Raji (cell line): Measurements from ENCODE around the gene ZNF516.

Experiments used
- POLR2A ChIP-seq: IDR thresholded peaks from 2 replicates; pipeline ENCODE4 v1.6.1; 2011; ENCODE audit warnings: low read depth, low read length, control low read depth; ENCODE audit not compliant: insufficient read depth

ZNF516 gene

DNA sequence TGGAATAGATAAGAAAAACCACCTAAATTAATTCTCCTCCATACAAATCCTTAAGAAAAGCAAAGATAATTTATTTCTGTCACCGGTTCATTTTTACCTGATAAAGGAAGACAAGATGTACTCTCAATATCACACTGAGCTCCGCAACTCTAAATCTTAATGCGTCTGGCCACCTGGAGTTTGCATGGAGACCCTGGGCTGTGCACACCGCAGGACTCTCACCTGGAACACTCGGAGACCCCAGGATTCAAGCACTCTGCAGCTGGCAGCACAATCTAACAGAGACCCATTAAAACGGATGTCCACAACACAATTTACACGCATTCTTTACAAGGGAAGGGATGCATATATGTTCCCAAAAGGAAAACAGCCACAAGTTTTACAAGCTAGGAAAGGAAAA lies 72.2 kb downstream of the ZNF516 start:
- no peak for TF ChIP-seq POLR2A

DNA sequence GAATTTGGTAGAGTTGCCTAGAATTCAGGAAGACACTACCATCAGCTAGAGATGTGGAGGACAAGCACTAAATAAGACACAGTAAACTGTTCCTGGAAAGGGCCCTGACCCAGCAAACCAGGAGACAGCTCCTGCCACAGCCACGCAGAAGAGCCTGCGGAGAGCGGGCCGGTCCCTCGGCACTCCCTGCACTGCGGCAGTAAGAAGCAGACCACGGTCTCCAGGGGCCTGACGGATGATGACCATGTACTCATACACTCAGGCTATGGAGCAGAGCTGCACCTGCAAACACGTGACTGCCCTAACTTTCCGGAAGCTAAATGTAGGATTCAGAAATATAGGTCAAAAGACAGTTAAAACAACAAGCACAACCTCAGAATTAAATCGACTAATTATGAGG lies 72.9 kb downstream of the ZNF516 start:
- no peak for TF ChIP-seq POLR2A

DNA sequence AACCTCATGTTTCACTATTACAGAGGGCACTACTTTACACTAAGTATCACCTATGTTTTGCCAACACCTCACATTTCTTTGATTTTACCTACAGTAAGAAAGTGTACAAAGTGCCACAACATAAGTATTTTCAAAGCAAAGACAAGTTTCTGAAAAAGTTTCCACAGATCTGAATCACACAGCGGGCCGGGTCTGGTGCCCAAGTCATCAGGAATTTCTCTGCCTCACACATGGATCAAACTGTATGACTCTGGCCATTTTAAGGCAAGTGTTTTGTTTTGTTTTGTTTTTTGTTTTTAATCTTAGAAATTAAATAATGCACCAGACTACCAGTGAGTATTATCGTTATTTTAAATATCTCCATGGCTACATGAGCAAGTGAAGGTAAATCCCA lies 73.4 kb downstream of the ZNF516 start:
- no peak for TF ChIP-seq POLR2A

DNA sequence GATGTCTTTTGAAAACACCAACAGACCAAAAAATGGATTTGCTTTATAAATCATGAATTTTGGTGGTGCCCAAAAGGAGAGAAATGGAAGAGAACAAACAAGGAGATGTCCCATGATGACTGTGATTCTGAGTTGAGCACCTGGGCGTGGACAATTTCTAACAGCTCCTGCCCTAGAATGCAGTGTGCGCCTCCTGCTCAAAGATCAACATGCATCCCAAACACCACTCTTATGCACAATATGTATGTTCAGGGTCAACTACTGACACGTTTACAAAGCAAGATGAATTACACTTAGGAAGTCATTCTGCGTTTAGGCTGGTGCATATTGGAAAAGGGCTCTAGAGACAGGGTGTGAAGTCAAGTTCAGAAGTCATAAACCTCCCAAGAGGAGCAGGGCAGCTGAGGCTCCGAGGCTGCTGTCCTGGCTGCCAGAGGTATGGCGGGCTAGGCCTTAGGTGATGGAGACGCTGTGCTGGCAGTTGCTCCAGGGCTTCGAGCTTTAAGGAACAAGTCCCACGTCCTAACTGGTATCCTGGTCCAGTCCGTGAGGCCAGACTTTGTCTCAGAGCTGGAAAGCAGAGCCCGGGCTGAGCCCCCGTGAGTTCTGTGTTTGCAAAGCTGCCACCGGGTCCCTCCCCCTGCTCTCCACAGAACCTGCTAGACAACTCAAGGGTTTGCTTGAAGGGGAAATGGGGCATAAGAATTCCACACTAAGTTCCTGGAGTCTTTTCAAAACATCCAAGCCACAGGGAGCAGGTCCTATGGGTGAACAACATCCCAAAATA lies 74.0 kb downstream of the ZNF516 start:
- no peak for TF ChIP-seq POLR2A

DNA sequence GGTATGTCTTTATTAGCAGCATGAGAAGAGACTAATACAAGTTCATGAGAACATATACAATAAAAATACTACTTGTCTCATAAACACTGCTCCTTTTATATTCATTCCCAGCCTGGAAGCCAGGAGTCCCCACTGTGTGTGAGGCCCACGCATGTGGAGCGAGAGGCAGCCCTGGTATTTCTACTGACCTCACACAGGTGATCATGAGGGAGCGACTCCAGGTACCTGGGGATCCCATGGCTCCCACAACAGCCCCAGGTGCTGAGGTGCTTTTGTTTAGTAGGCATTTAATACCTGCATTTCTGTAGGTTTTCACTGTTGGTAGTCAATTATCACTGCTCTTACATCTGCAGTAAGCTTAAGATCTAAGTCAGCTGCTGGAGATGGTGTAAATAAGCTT lies 75.2 kb downstream of the ZNF516 start:
- no peak for TF ChIP-seq POLR2A

DNA sequence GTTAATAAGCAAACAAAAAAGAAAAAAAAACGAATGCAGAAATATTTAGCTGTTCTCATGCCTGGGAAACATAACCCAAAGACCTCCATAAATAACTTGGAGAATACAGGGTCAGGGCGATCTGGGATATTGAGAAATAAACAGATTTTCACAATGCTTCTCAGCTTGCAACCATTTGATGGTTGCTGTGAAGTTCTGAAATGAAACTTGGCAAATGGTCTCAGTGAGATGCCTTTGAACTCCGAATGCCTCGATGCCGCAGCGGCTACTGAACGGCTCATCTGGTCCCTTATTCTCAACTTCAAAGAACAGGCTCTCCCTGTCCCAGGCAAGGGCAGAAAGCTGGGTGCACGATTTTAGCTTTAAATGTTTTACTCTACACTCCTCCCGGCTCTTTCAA lies 78.1 kb downstream of the ZNF516 start:
- no peak for TF ChIP-seq POLR2A

DNA sequence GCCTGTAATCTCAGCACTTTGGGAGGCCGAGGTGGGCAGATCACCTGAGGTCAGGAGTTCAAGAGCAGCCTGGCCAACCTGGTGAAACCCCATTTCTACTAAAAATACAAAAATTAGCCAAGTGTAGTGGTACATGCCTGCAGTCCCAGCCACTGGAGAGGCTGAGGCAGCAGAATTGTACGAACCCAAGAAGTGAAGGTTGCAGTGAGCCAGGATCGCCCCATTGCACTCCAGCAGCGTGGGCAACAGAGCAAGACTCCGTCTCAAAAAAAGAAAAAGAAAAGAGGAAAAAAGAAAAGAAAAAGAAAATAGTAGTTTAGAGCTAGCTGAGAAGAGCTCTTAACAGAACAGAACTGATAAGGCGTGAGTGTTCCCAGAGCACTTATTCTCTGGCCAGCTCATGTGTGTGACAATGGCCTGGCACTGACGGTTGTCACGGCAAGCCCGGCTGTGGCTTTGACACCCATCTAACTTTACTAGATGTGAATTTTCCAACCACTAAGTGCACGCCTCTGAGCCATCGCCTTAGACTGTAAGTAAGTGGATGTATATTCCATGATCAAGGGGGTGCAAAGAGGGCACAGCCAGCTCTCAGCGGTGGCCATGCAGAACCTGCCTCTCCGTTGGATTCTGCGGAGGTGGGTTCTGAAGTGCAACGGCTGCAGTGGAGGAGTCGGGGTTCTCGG lies 80.0 kb downstream of the ZNF516 start:
- TF ChIP-seq POLR2A = no peak

DNA sequence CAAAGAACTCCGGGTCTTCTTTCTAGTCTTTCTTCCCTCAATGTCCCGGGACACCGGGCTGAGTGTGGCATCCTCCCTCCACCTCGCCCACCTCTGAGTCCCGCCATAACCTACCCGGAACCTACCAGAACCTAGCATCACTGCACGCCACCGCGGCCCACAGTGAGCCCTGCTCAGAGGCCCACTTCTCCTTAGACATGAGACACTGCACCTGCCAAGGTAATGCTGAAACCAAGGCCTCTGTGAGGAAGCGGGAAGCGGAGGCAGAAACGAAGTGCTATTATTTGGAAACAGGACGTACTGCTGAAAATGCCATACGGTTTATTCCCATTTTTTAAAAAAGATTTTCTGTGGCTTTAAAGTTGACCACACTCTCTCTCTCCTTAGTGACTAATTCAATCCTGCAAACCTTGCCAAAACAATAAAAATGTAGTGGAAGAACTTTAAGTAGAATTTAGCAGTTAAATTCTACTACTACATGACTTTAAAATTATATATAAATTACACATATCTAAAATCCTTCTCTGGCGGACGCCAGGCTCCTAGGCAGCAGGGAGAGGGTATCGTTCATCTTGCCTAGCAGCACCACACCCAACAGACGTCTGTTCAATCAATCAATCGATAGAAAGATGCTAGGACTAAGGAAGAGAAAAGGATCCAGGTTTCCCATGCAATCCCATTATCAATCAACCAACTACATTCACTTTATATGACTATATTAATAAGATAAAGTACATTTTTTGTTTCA lies 82.0 kb downstream of the ZNF516 start:
- TF ChIP-seq POLR2A = no peak

DNA sequence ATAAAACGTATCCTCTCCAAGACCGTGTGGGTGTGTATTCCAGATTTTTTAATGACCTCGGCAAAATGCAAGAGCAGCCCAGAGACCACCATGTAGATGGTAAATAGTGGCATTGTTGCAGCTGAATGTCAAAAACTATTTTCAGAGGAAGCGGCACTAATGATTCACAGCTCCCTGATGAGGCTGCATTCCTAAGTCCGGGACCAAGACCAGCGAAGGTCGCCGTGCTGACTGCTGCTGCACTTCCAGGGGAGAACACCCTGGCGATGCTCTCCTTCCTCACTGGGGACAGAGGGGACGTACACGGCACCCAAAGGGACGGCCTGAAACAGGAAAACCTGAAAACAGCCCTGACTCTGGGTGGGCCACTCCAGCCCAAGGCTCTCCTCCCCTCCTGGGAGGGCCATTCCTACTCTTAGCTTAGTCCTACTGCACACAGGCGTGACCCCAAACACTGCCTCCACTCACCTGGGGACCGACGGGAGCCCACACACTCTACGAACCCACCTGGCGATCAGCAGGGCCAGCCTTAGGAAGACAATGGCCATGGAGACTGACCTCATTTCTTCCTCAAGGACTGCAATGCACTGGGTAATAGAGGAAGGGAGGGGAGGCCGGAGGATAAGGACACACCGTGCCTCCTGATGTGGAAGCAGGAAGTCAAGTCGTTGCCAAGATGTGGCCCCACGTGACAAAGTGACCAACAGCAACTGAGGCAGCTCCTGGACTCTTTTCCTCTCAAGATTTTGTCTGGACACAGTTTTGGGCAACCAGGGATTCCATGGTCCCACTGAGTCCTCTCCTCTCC lies 82.8 kb downstream of the ZNF516 start:
- TF ChIP-seq POLR2A = no peak

DNA sequence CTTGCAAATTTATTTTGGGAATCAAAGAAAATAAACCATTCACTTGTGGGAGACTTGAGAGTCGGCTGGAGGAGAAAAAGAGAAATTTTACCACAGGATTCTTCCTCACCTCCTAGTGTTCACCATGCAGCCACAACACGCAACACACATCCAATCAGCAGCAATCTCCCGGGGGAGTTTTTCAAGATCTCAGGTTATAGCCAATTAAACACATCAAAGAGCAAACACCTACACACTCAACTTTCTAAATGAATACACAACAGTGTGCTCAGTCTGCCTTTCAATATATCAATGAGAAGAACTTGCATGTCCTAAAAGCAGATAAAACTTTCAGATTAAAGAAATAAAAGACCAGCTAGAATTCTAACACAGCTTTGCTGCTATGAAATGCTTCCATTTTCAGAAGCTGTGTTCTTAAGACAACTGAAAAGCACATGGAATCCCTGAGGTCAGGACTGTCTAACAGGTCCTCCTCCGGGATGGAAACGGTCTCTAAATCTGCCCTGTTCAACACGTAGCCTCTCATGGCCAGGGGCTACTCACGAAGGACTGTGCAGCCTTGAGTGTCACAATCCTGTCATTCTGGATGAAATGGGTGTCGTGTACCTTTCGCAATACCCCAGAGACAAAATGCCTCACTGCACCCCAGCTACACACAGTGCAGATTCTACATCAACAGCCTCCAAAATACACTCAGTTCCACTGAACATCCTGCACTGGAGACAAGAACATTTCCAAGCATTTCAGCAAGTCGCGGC lies 84.2 kb downstream of the ZNF516 start:
- no peak for TF ChIP-seq POLR2A

DNA sequence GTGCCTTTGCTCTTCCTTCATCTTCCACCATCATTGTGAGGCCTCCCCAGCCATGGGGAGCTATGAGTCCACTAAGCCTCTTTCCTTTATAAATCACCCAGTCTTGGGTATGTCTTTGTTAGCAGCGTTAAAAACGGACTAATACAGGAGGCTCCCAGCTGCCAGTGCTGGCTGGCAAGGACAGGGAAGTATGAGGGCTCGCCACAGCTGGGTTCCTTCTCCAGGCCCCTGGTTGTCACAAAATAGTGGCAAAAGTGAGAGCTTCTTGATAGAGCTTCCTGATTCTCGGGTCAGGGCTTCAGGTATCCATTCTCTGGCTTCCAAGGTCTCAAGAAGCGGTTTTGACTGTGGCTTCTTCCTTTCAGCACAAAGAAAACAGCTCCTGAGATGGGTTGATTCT lies 85.0 kb downstream of the ZNF516 start:
- TF ChIP-seq POLR2A = no peak

DNA sequence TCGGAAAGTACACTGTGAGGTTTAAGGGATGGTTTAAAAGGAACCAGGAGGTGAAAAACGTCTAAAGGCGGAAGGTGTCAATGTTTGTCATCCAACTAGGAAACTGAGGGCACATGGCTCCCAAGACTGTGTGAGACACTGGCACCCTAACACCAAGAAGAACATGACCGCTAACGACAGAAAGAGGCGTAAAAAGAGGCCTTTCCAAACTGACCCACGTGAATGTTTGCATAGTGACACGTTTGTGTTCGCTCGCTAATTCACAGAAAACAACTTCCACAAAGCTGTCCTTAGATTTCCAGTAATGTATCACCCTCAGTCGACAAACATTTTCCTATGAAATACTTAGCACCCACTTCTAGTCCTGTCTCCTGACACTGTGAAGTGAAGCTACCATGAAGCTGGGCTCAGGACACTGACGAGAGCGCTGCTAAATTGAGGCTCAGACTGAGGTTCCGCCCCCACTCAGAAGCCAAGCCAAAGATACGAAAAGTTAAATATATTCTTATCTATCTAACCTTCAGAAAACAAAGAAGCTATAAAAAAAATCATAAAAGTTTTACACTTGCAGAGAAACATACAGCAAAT lies 86.5 kb downstream of the ZNF516 start:
- no peak for TF ChIP-seq POLR2A

DNA sequence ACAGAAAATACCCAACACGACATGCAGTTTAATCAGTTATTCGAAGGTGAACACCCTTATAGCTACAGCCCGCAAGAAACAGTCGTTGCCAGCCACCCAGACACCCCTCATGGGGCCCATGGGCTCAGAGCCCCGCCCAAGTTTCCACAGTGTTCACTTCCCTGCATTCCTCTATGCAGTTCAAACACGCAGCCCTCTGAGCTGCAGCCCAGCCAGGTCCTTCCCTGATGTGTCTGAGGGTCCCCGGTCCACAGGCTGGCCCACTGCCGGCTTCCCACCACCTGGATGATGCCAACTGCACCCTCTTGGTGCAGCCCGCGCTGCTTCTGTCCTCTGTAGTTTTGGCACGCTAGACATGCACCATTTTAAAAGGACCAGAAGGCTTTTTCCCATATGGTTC lies 87.4 kb downstream of the ZNF516 start:
- TF ChIP-seq POLR2A = no peak

DNA sequence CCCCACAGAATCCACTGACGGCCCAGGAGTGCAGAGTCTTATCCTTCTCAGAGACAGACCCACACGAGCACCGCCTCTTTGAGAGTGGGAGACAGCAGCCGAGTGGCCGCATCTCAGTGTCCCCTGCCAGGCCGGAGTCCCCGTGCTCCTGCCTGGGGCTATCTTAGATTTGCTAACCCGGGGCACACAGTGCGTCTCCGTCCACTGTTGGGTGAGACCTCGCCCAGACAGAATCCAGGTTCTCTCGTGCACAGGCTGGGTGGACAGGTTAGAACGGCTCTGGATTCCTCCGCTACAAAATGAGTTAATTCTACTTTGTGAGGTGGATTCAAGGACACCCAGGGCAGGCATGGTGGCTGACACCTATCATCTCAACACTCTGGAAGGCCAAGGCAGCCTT lies 88.3 kb downstream of the ZNF516 start:
- TF ChIP-seq POLR2A = no peak
